ENCODE results near the gene TDRKH.

- TF ChIP-seq CTCF (IDR thresholded peaks at IDR 0.05) (peak in 1 of 2 donors; percentile 29), EP300 (IDR thresholded peaks at IDR 0.05) (no peak), POLR2AphosphoS5 (IDR thresholded peaks at IDR 0.05) (peak in 1 of 3 donors; percentile 14), POLR2A (IDR thresholded peaks at IDR 0.05) (peak in 1 of 2 donors; percentile 45)
These were observed at the start of gene TDRKH for GRCh38 chr1:151790071-151790939.
